Measurements from ENCODE around the gene MIDN. TPM values are rescaled to one million over a fixed set of nuclear protein-coding genes. Genes with fewer than 3 reads are reported as not detected.

The MIDN gene
- total RNA-seq, 1 donor from 2014 or later = 66.0 TPM

GRCh38 chr19:1245494-1246264, 2.7 kb upstream of the MIDN start:
- intact Hi-C loops (cut with micrococcal nuclease) = loop anchor here (5.0 kb wide), 1 partner anchor 218 kb away; the partner anchor contains the start of gene CNN2

DNA sequence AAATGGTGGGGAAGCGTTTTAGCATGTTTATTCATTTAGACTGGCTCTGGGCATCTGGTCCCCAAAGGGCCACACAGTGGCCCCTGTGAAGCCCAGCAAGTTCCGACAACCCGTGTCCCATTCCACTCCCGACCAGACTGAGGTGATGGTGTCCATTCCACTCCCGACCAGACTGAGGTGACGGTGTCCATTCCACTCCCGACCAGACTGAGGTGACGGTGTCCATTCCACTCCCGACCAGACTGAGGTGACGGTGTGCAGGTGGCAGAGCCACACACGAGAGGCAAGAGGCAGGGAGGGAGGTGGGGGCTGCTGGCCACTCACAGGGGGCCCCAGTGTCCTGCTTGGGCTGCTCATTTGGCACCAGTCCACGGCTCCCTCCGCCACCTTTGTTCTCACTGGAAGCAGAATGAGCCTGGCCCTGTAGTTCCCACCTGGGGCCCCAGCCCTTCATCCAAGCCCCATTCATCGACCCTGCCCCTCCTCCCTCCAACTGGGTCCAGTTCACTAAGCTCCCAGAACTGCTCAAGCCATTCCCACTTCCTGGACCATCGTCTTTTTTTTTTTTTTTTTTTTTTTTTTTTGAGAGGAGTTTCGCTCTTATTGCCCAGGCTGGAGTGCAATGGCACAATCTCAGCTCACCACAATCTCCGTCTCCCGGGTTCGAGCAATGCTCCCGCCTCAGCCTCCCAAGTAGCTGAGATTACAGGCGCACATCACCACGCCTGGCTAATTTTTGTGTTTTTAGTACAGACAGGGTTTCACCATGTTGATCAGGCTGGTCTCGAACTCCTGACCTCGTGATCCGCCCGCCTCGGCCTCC, 1.9 kb upstream of the MIDN start:
- intact Hi-C loops (cut with micrococcal nuclease) = loop anchor here (5.0 kb wide), 1 partner anchor 219 kb away; the partner anchor contains the start of gene CNN2

GRCh38 chr19:1247748-1248138, 640 bp upstream of the MIDN start:
- intact Hi-C loops (cut with micrococcal nuclease) = loop anchor here (5.0 kb wide), 1 partner anchor 220 kb away; the partner anchor contains the start of gene CNN2

- intact Hi-C loops (cut with micrococcal nuclease) = loop anchor here (1.0 to 5.0 kb wide), 3 partner anchors 10 to 222 kb away; partner anchors contain the start of genes CIRBP and CNN2
Measured at GRCh38 chr19:1248786-1249297, 459 bp downstream of the MIDN start.

DNA sequence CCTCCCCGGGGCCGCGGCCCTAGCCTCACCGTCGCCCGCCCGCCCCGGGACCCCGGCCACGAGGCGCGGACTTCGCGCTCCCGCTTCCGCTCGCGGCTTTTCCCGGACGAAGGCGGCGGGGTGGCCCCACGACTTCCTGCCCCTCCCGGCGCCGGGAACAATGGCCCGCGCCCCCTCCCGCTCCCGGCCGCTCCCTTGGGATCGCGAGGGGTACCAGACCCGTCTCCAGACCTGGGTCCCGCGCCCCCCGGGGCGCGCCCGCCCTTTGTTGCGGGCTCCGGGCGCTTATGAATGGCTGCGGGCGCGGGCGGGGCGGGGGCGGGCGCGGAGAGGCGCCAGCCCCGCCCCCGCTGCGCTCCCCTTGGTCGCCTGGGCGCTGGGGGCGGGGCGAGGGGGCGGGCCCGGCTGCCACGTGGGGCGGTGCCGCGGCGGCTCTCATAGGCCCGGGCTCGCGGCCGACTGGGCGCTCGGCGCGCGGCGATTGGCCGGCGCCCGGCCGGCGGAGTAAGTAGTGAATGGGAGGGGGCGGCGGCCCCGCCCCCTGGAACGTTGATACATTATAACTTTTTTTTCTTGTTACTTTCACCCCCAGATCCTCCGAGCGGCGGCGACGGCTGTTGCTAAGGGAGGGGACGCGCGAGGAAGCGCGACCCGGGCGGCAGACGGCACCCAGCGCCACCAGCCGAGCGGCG, 1.1 kb downstream of the MIDN start:
- intact Hi-C loops (cut with micrococcal nuclease) = loop anchor here (1.0 to 5.0 kb wide), 3 partner anchors 10 to 222 kb away; partner anchors contain the start of genes CIRBP and CNN2

DNA sequence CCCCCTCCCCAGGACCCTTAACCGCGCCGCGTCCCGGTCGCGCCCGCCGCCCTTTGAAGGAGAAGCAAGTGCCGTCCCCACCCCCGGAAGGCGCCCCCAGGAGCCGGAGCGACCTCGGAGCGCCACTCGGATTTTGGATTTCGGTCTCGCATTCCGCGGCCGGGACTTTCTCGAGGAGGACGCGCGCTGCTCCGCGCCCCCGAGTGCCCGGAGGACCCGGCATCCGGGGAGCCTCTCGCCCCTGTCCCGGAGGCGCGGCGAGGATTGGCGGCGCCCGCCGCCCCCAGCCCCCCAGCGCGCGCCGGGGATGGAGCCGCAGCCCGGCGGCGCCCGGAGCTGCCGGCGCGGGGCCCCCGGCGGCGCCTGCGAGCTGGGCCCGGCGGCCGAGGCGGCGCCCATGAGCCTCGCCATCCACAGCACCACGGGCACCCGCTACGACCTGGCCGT, 1.6 kb downstream of the MIDN start:
- intact Hi-C loops (cut with micrococcal nuclease) = loop anchor here (1.0 to 5.0 kb wide), 4 partner anchors 9 to 223 kb away; partner anchors contain the start of genes CIRBP and CNN2

GRCh38 chr19:1250437-1251260, 2.3 kb downstream of the MIDN start:
- intact Hi-C loops (cut with micrococcal nuclease) = loop anchor here (5.0 kb wide), 1 partner anchor 213 kb away; no protein-coding TSS in a partner anchor

GRCh38 chr19:1251330-1252220, 3.2 kb downstream of the MIDN start:
- intact Hi-C loops (cut with micrococcal nuclease) = loop anchor here (5.0 kb wide), 1 partner anchor 214 kb away; no protein-coding TSS in a partner anchor

GRCh38 chr19:1252221-1252820, 3.9 kb downstream of the MIDN start:
- intact Hi-C loops (cut with micrococcal nuclease) = loop anchor here (5.0 kb wide), 1 partner anchor 215 kb away; no protein-coding TSS in a partner anchor

- intact Hi-C loops (cut with micrococcal nuclease) = loop anchor here (5.0 kb wide), 1 partner anchor 216 kb away; no protein-coding TSS in a partner anchor
Measured at GRCh38 chr19:1252821-1253513, 4.6 kb downstream of the MIDN start.

DNA sequence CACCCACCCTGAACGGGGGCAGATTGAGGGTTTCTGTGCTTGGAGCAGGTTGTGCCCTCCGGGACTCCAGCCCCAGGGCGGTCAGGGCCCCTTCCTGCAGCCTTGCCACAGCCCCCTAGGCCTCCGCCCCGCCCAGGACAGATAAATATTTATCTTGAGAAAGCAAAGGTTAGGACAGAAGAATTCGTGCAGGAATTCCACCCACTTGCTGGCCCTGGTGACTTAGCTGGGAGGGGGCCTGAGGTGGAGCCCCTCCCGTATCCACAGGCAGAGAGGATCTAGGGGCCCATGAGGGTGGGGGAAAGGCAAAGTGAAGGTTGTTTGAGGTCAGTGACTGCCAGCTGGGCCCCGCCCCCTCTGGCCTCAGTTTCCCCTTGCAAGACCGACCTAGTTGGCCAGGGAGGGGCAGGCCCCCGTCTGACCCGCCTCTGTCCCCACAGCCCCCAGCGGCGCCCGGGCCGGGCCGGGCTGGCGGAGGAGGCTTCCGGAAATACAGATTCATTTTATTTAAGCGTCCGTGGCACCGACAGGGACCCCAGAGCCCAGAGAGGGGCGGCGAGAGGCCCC, 5.2 kb downstream of the MIDN start:
- intact Hi-C loops (cut with micrococcal nuclease) = loop anchor here (5.0 kb wide), 1 partner anchor 216 kb away; no protein-coding TSS in a partner anchor

DNA sequence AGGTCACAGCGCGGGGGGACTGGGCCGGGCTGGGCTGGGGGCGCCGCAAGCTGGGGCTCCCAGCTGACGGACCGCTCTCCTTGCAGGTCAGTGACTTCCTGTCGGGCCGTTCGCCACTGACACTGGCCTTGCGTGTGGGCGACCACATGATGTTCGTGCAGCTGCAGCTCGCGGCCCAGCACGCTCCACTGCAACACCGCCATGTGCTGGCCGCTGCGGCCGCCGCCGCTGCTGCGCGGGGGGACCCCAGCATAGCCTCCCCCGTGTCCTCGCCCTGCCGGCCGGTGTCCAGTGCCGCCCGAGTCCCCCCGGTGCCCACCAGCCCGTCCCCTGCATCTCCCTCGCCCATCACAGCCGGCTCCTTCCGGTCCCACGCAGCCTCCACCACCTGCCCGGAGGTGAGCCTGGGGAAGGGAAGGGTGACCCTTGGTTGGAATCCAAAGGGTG, 5.7 kb downstream of the MIDN start:
- intact Hi-C loops (cut with micrococcal nuclease) = loop anchor here (5.0 kb wide), 1 partner anchor 217 kb away; no protein-coding TSS in a partner anchor

- intact Hi-C loops (cut with micrococcal nuclease) = loop anchor here (5.0 kb wide), 1 partner anchor 217 kb away; no protein-coding TSS in a partner anchor
Measured at GRCh38 chr19:1254530-1255185, 6.3 kb downstream of the MIDN start.

GRCh38 chr19:1255186-1256161, 7.1 kb downstream of the MIDN start:
- intact Hi-C loops (cut with micrococcal nuclease) = no loop called here
